ENCODE measurements around the gene HLA-DPB1. TPM values are rescaled to one million over a fixed set of nuclear protein-coding genes. Genes with fewer than 3 reads are reported as not detected.

The HLA-DPB1 gene
- total and polyA plus RNA-seq, 2 of the 4 experiments (the other 2 are of a cell fraction) = 7.7 to 10.7 TPM

GRCh38 chr6:33105916-33106871, 30.4 kb downstream of the HLA-DPB1 start (continued):
- TF ChIP-seq SMC3 (IDR thresholded peaks at IDR 0.05; ENCODE audit: low read depth, low read length) = no peak

DNA sequence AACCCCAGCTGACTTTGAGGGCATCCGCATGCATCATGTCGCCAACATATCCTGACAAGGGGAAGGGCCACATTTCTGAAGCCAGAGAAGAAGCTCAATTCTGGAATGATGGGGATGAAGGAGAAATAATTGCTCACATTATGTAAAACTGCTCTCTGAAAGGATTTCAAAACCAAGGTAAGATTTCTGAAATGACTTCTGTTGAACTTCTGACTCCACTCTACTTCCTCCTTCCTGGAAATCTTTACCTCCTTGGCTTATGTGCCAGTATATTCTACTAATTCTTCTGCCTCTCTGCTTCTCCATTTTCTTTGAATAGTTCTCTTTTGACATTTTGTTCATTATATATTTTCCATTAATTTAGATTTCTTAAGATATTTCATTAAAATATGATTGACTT, 31.9 kb downstream of the HLA-DPB1 start:
- Histone ChIP-seq H2AK5ac (ENCODE audit: low read depth, low read length) (no peak overlapping the region), H3K27ac (ENCODE audit: insufficient read depth, low read length) (no peak overlapping the region), H3K14ac (replicated peaks; ENCODE audit: low read depth, low read length) (no peak overlapping the region), H2BK15ac (ENCODE audit: low read depth, low read length) (no peak overlapping the region), H4K20me1 (ENCODE audit: insufficient read depth, low read length) (no peaks in the 10 kb centered on the region), H3K79me1 (ENCODE audit: low read depth in 1 of 2, low read length in 2 of 2) (no peaks in the 10 kb centered on the region), H2AFZ (replicated peaks; ENCODE audit: low read length, poor library complexity) (no peak overlapping the region), H2AK9ac (replicated peaks; ENCODE audit: low read depth, low read length, poor library complexity) (no peak overlapping the region), H3K4me2 (ENCODE audit: low read depth, low read length) (no peak overlapping the region), H3K4me1 (ENCODE audit: control insufficient read depth, insufficient read depth, low read length) (no peaks in the 10 kb centered on the region), H4K8ac (ENCODE audit: low read depth in 2 of 2, low read length in 2 of 2) (no peak overlapping the region), H4K5ac (ENCODE audit: low read depth, low read length) (no peak overlapping the region), H2BK20ac (ENCODE audit: low read depth, low read length) (no peak overlapping the region), H3K9me1 (ENCODE audit: insufficient read depth, low read length) (no peaks in the 10 kb centered on the region), H2BK5ac (ENCODE audit: low read depth, low read length, poor library complexity, severe bottlenecking) (no peak overlapping the region), H3K27me3 (ENCODE audit: control insufficient read depth, insufficient read depth, low read length) (peaks cover 17% of the 10 kb centered on the region), H3K9me3 (ENCODE audit: control insufficient read depth, insufficient read depth, low read length) (no peaks in the 10 kb centered on the region), H3K23ac (ENCODE audit: low read depth, low read length) (no peak overlapping the region), H2BK120ac (ENCODE audit: low read depth, low read length) (no peak overlapping the region), H3K4ac (ENCODE audit: low read depth, low read length) (no peak overlapping the region), H4K91ac (ENCODE audit: insufficient read depth, low read depth, low read length) (no peak overlapping the region), H3K18ac (ENCODE audit: low read depth, low read length) (no peak overlapping the region), H3K56ac (ENCODE audit: extremely low read depth, insufficient read depth, low read length) (no peak overlapping the region), H3K4me3 (ENCODE audit: insufficient read depth, low read depth, low read length) (no peak overlapping the region), H3K36me3 (ENCODE audit: control insufficient read depth, insufficient read depth, low read length) (no peaks in the 10 kb centered on the region), H3K9ac (ENCODE audit: low read depth, low read length) (no peak overlapping the region)
- dilution Hi-C loops (cut with HindIII; ENCODE audit: low sequenced_read_pairs, unreplicated experiment) (no loop called here), intact Hi-C loops (cut with micrococcal nuclease) (no loop called here), in situ Hi-C loops (cut with MboI; ENCODE audit: low sequenced_read_pairs) (no loop called here)
- WGBS, 2 experiments (ENCODE audit: extremely low coverage in 2 of 2, insufficient read length in 1 of 2) = no CpG with 5 or more reads among the region's 2 CpGs
- TF ChIP-seq SMC3 (IDR thresholded peaks at IDR 0.05; ENCODE audit: low read depth, low read length) (no peak), MXI1 (IDR thresholded peaks at IDR 0.05; ENCODE audit: borderline replicate concordance, low read depth, low read length) (no peak), POLR2A (IDR thresholded peaks at IDR 0.05; ENCODE audit: low read depth, low read length) (no peak)
- TF ChIP-seq, protein P1, sequence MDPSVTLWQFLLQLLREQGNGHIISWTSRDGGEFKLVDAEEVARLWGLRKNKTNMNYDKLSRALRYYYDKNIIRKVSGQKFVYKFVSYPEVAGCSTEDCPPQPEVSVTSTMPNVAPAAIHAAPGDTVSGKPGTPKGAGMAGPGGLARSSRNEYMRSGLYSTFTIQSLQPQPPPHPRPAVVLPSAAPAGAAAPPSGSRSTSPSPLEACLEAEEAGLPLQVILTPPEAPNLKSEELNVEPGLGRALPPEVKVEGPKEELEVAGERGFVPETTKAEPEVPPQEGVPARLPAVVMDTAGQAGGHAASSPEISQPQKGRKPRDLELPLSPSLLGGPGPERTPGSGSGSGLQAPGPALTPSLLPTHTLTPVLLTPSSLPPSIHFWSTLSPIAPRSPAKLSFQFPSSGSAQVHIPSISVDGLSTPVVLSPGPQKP (IDR thresholded peaks at IDR 0.05; ENCODE audit: borderline replicate concordance, low read depth, low read length) = no peak
- ATAC-seq (ENCODE audit: low read depth) = no peak
- ChIA-PET CTCF (no interaction called here), POLR2A (ENCODE audit: unreplicated experiment) (no interaction called here)
- BruUV-seq (replicated peaks) = no TSS peak
- DNase-seq = no peak

All from IMR-90 (cell line).